ENCODE measurements around the gene TUBGCP6.

Gene TUBGCP6

DNA sequence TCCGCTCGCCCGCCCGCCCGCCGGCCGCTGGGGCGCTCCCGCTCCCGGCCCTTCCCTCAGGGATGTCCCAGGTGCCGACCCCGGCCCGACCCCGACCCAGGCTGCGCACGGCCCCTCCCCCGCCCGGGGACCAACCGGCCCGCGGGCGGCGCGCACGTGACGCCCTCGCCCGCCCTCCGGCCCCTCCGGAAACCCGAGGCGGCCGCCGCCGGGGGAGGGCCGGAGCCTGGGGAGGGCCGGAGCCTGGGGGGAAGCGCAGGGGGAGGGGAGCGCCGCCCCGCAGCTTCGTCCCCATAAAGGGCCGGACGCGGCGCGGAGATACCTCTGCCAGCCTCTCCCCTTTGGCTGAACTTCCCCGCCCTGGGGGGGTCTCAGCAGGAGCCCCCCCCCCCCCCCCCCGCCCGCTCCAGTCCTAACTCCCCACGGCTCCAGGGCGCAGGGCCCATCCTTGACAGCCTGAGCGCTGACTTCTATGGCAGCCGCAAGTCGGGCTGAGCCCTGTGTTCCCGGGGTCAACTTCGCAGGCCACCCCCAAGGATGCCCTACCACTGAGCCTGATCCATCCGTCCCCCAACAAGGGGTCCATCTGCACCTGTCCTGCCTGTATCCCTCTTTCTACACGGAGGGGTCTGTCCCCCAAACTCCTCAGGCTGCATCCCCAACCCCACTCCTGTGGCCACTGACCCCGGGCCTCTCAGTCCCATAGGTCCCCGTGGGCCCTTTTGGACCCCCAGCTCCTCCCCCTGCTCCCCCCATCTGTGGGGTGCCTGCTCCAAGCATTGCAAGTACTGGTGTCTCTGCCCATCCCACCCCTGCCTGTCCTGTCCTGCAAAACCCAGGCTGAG, 17.0 kb upstream of the TUBGCP6 start, which contains the start of gene MAPK12:
Gene MAPK12, minus strand, starts transcription at position 69 of the 845 bp plus-strand sequence. CDS start 174 bp downstream, outside the sequence.
- DNase-seq, result no peak

DNA sequence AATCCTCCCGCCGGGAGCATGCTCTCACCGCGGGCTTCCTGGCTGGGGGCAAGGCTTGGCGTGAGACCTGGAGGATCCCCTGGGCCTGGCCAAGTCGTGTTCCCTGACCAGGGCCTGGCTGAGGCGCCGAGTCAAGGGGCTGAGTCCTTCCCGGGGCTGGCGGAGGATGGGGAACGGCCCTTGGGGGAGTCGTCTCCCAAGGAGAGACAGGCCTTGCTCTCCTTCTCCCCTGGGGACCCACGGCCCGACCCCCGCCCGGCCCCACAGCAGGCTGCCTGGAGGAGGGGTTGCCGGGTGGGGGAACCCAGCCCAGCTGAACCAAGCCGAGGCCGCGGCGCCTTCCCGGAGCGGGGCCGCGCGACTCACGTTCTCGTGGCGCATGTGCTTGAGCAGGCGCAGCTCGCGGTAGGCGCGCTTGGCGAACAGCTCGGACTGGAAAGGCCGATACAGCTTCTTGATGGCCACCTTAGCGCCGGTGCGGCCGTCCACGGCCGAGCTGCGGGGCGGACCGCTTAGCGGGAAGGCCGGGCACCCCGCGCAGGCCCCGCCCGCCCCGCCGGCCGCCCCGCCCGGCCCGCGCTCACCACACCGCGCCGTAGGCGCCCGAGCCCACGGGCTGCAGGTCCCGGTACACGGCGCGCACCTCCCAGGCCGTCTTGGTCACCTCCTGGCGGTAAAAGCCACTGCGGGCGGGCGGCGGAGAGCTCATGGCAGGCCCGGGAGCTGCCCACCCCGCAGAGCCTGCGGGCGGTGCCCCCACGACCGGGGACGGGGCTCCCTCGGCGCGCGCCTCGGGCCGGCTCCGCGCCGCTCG, 16.2 kb upstream of the TUBGCP6 start:
- DNase-seq, result no peak

DNA sequence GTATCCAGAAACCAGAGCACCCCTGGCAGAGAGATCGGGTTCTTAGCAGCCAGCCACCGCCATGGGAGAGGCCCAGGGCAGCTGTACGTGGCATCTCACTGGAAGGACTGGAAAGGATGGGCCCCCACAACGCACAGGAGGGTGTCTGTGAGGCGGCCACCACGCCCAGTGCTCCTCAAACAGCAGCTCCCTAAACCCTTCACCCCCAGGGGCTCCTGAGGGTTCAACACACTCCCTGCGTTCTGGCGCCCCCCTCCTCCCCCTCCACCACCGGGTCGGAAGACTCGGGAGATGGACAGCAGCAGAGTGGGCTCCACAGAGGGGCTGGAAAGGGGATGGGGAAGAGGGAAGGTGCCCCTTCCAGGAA, 15.6 kb upstream of the TUBGCP6 start:
- DNase-seq, result no peak

DNA sequence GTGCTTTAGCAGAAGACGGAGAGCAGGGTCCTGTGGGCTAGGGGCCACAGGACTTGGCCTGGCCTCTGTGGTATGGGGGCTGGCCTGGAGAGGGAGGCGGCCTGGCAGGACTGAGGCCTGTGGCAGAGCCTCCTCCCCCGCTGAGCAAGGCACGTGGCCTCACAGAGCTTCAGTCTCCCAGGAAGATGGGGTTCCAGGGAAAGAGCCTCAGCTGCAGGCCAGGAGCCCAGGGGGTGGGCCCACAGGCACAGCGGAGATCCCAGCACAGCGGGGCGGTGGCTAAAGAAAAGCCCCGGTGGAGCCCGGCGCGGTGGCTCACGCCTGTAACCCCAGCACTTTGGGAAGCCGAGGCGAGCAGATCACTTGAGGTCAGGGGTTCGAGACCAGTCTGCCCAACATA, 14.5 kb upstream of the TUBGCP6 start:
- DNase-seq, result no peak

DNA sequence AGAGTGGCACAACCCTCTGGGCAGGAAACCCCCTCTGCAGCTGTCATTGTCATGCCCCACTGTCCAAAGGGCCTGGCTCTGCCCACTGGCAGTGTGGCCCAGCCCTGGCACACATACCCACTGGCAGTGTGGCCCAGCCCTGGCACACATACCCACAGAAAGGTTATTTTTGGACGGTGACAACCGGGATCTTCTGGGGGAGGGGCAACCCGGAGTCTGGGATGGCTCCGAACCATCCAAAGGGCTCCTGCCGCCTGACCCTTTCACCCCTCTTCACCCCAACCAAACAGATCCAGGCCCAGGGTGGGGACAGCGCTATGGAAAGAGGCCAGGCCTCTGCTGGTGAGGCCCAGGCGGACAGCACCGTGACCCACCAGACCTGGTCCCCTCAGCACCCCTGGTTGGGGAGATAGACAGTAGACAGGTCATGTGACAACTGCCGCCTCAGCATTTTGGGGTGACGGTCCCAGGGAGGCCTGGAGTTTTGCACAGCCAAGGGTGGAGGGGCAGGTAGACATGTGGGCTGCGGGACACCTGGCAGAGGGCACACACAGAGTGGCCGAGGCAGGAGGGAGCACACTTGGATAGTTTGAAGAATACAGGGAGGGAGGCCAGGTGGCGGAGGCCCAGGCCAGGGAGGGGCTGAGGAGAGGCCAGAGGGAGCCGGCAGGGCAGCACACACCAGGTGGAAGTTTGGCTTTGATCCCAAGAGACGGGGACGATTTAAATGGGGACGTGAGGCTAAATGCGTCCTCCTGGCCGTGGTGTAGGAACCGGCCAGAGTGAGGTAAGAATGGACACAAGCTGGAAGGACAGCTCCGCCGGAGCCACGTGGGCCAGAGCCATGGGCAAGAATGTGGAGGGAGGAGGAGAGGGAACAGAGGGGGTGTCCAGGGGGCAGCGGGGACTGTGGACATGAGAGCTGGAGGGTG, 13.8 kb upstream of the TUBGCP6 start:
- DNase-seq, result no peak

DNA sequence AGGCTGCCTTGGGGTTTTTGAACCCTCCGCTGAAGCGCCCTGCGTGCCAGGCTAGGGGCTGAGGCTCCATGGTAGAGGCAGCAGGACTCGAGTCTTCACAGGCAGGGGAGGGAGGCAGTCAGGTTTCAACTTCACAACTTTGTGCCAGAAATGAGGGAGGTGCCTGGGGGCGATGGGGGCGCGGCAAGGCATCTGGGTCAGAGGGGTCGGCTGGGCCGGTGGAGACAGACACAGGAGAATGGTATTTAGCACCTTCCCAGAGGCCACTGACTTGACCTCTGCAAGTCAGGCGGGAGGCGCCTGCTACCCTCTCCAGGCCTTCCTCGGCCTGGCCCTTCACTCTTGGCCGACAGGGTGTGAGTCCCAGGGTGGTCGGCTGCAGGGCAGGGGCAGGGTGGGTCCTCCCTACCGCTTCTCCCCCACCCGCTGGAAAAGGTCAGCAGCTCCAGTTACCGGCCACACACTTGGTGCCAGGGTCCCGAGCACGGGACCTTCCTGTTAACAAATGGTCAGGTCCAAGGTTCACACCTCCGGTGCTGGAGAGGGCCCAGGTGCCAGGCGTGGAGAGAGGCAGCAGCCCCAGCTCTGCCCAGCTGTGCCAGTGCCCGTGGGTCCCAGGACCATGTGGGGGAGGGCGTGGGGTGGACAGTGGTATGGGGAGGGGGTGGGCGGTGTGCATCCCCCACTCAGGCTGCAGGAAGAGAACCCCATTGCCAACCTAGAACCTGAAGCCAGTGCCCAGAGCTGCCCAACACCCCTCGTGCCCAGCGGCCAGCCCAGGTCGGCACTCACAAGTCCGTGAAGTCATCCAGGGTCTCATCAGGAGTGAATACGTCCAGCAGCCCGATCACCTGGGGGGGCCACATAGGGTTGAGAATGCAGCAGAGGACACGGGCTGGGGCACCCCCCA, 12.9 kb upstream of the TUBGCP6 start:
- no peak for DNase-seq

DNA sequence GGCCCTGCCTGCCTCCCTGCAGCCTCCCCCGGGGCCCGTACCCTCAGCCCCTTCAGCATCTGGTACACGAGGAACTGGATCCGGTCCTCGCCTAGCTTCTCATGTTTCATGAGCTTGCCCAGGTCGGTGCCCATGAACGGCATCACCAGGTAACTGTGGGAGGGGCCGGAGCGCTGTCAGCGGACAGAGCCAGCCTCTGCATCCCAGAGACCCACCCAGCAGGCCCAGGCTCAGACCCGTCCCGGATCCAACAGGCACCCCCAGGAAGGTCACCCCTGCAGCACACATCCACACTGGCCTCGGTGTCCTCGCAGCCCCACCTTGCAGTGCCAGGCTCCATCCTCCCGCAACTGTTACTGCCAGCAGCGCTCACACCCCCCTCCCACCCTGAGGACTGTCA, 12.2 kb upstream of the TUBGCP6 start:
- DNase-seq, result no peak

DNA sequence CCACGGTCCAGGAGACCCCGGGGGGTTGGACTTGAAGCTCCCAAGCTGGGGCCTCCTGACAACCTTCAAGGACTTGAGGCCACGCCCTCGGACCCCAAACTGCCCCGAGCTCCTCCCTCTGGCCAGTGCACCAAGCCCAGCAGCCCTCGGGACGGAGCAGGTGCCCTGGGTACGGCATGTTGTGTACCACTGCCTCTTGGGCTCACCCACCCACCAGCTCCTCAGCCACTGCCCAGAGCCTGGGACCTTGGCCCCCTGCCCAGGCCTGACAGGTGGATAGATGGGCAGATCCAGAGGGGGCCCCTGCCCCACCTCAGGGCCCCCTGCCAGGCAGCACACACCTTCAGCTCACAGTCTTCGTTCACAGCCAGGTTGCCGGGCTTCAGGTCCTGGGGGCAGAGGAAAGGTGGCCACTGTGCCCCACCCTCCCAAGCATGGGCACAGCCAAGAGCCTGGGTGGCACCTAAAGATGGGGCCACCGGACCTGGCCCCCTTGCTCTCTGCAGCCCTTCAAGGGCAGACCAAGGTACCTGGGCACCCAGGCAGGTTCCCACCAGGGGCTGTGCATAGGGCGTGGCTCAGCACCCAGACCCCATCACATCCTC, 11.5 kb upstream of the TUBGCP6 start:
- DNase-seq, result no peak

DNA sequence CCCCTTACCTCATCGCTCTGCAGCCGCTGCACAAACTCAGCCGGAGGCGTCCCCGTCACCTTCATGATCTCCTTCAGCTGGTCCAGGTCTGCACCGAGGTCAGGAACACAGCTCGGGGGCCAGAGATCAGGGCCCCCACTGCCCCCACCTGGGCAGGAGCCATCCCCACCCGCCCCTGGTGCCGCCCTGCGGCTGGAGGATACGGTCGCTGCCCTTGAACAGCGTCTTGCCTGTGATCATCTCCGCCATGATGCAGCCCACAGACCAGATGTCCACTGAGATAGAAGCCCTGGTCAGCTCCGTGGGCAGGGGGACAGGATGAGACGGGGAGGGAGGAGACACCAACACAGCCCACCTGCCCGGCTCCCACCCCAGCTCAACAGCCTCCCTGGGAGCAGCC, 10.8 kb upstream of the TUBGCP6 start:
- DNase-seq, result no peak

DNA sequence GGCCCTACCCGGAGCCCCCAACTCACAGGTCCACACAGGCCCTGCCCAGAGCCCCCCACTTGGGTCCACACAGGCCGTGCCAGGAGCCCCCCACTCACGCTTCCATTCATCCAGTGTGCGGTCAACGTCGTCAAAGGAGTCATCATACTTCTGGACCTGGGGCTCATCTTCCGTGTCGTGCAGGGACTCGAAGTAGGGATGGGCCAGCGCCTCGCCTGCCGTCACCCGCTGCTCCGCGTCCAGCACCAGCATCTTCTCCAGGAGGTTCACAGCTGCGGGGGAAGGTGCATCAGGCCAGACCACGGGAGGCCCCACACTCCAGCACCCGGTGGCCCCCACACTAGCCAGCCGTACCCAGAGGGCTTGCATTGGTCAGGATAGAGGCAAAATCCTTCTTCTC, 10.3 kb upstream of the TUBGCP6 start:
- DNase-seq, result no peak

DNA sequence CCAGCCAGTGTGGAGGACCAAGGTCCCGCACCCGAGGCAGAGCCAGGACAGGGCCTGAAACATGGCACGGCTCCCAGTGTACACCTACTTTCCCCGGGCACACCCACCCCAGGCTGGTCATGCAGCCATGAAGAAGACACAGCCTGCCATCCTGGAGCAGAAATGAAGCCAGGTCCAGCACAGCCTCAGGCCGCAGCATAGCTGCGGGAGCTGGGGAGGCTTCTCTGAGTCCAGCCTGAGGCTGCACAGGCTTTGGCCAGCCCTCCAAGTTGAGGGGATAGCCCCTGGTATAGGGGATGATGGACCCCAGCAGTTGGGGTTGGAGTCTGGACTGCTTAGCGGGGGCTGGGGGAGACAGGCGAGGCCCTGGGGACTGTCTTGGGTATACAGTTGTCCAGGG, 9.1 kb upstream of the TUBGCP6 start:
- DNase-seq, result no peak

DNA sequence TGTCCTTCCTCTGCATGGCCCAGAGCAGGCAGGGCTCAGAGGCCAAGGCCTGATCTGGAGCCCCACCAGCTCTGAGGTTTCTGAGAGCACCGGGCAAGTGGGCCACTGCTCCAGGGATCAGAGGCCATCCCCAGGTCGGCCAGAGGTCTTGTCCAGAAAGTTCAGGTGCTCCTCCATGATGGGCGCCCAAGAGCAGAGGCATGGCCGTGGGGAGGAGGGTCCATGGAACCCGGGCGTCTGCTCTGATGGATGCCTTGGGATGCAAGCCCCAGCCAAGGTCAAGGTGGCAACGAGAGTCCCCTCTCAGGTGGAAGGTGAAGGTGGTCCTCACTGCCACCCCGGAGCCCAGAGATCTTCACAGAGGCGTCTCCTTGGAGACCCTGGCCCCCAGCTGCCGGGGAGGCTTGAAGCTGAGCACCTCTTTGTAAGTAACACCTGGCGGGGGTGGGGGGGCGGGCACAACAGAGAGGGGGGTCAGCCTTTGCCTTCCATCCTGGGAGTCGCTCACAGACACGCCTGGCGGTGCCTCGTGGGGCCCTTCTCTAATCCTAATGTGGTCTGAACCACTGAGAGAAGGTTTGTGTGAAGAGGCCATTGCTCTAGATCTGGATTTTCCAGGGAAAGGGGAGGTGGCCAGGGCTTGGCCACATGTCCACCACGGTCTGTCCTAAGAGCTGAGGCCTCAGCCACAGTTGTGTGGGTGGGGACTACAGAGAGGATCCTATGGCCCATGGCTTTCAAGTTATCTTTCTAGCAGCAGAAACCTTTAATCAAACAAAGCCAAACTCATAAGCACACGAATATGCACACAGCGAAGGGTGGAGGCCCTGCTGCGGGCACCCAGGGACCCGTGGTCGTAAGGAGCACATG, 8.5 kb upstream of the TUBGCP6 start:
- no peak for DNase-seq

DNA sequence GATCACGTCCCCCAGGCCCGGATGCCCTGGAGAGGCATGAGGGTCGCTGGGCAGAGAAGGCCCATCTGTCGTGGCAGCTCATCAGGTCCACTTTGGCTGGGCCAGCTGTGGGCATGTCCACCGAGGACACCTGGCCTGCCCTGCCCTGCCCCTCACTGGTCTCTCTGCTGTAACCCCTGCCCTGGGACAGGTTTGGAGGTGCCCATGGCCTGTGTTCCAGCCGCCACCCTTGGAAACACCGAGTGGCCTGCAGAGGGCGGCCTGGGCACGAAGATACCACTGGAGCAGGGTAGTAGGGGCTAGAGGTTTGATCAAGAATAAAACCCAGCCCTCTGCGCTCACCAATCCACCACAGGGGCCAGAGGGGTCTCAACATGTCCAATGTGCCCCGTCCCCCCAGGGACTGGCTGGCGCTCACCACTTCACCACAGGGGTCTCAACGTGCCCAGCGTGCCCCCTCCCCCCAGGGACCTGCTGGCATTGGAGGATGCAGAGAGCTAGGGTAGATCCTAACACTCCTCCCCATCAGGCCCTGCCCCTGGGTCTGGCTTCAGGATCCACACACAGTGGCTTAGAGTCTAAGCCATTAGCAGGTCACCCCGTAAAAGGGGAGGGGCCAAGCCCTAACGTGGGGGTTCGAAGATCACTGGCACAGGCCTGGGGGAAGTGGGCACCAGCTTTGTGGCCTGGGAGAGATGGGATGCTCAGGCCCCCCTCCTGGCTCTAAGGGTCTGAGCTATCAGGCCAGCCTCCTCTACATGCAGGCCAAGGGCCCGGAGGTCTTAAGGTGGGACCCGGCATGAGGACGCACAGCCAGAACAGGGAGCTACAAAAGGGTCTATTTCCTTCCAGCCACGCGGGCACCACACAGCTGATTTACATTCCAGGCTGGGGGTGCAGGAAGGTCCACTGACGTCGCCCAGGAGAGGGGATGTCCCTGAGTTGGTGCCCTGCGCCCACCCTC, 7.5 kb upstream of the TUBGCP6 start:
- no peak for DNase-seq

DNA sequence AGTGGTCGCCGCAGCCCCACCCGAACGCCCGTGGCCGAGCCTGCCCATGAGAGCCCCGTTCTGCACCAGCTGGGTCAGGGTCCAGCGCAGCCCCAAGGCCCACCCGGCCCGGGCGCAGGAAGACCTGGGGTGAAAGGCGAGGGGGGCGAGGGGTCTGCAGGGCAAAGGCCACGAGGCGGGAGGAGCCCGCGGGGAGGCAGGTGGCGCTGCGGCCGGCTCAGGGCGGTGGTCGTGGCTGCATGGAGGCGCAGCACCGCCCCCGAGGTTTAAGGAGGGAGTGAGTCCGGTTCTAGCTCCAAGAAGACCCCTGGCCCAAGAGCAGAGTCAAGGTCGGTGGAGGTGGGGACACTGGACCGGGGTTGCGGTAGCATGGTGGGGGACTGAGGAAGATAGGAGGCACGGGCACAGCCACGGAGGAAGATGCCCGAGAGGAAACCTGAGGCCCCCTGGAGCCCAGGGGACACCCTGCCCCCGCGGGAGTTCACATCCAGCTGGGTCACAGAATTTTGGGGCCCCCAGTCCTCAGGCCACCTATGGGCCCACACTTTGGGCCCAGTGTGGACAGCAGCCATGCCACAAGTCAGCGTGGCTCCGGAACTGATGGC, 6.8 kb upstream of the TUBGCP6 start:
- DNase-seq, result no peak

DNA sequence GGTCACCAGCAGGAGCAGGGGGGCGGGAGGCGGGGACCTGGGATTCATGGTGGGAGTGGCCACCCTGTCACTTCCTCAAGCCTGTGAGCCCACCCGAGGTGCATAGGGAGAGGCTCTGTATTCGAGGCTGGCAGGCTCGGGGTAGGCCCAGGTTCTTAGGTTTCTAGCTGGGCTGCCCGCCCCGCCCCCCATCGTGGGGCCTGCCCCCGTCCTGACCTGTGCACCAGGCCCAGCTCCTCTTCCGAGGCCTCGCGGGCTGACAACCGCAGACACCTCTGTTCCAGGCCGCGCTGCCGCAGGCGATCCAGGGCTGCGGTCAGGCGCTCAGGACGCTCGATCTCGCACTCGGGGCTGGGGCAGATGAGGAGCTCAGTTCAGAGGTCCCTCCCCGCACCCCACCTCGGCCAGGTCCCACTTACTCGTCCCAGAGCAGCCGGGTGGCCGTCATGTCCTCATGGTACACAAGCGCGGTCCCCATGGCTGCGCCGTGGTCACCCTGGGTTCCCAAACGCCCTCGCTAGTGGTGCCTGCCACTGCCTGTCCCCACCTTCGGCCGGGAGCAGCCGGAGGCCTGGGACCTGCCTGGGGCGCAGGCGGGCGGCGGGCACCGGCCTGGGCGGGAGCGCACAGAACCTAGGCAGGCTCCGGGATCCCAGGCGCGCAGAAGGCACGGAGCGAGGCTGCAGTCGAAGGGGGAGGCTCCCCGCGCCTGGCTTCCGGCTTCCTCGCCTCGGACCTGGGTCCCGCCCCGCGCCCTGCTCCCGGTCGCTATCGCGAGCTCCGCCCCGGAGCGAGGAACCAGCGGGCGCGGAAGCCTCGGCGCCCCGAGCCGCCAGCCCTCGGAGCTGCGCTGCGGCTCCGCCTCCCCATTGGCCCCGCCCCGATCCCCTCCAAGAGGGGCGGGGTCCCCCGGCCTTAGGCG, 6.0 kb upstream of the TUBGCP6 start, which contains the start of gene HDAC10:
Gene HDAC10, minus strand, starts transcription at position 711 of the 922 bp plus-strand sequence. Its CDS starts 233 bp downstream, at position 478.
- DNase-seq, result peak; percentile 11

DNA sequence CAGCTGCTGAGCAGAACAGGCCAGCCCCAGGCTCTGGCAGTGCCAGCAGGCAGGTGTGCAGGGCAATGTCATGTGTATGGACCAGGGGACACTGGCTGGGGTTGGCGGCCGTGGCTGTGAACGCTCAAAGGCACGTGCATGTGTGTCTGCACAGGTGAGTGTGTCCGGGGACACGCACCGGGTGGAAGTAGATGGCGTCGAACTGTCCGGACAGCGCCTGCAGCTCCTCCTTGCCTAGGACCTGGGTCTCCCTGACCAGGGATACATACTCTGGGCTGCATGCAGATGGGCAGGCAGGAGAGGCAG, 5.4 kb upstream of the TUBGCP6 start:
- no peak for DNase-seq

Data from NCI-H1092 treated with DMSO at 0.1 percent for 48 hours (cell line).